HCT116 (cell line): ENCODE data around the gene SYNE2. TPM values are rescaled to one million over a fixed set of nuclear protein-coding genes. Genes with fewer than 3 reads are reported as not detected.

Experiments used
- ATAC-seq: fragments of 200-7000 bp; cut with Tn5 transposase; 2 replicates; pipeline ENCODE4 v1.9.1; 2020; ENCODE audit warnings: mild to moderate bottlenecking, moderate library complexity
- BruUV-seq: library from RNA; stranded (reverse); fragments of 400-500 nt; replicated peaks from 2 replicates; lab custom pipeline; 2021; lab: Mats Ljungman, UMichigan
- CTCF ChIA-PET: fragments of 300-600 bp; sonication (Branson Sonifier 250); formaldehyde crosslinking; loops from one replicate; lab custom pipeline; 2021; ENCODE audit warnings: antibody characterized with exemption; lab: Charles Lee
- POLR2A ChIA-PET: fragments of 300-600, 350-600 bp; sonication (Branson Sonifier 250); formaldehyde crosslinking; loops from one replicate; lab custom pipeline; 2021; ENCODE audit warnings: antibody characterized with exemption; lab: Charles Lee
- RAD21 ChIA-PET, 2 experiments: fragments of 300-600 bp; sonication (Branson Sonifier 250); formaldehyde crosslinking; loops; one replicate each; lab custom pipeline; 2023; ENCODE audit warnings: low total read pairs in 2 of 2; ENCODE audit not compliant: uncharacterized antibody in 2 of 2, unreplicated experiment in 2 of 2, low non-redundant PET in 1 of 2; lab: Charles Lee
- DNase-seq: peaks from one replicate; pipeline ENCODE4 v3.0.0-alpha.2; 2010; ENCODE audit warnings: low read depth, low spot score
- H2AFZ ChIP-seq: fragments of 200-600 bp; shearing (Covaris generic), sonication (generic); 2 replicates; pipeline ENCODE4 v1.6.1; 2017; ENCODE audit warnings: low read depth, mixed run types, mixed read lengths, antibody characterized with exemption, low read length; ENCODE audit not compliant: poor library complexity, severe bottlenecking
- H3K27ac ChIP-seq: 2 replicates; pipeline ENCODE4 v1.5.1; 2012; ENCODE audit warnings: low read depth, low read length
- H3K27me3 ChIP-seq: fragments of 200-600 bp; sonication (generic); 2 replicates; pipeline ENCODE4 v1.6.1; 2016; ENCODE audit warnings: mixed run types, low read length, mixed read lengths; ENCODE audit not compliant: insufficient read depth
- H3K36me3 ChIP-seq, 2 experiments: fragments of 200-500 bp in 1 of 2; fragments of 200-600 bp in 1 of 2; sonication (Bioruptor generic) in 1 of 2; sonication (generic) in 1 of 2; 2 replicates each; pipeline versions ENCODE4 v1.5.1 to v1.6.1; 2014 to 2016; ENCODE audit warnings: low read length in 2 of 2, inconsistent platforms in 1 of 2, mixed read lengths in 1 of 2, mixed run types in 1 of 2; ENCODE audit not compliant: insufficient read depth in 2 of 2, control insufficient read depth in 1 of 2
- H3K4me1 ChIP-seq, 2 experiments: fragments of 200-600 bp in 1 of 2; sonication (generic) in 1 of 2; 2 replicates each; pipeline versions ENCODE4 v1.5.1 to v1.6.1; 2012 to 2017; ENCODE audit warnings: low read length in 2 of 2, inconsistent platforms in 1 of 2, mild to moderate bottlenecking in 1 of 2, mixed read lengths in 1 of 2, mixed run types in 1 of 2, moderate library complexity in 1 of 2; ENCODE audit not compliant: insufficient read depth in 2 of 2, control insufficient read depth in 1 of 2
- H3K4me2 ChIP-seq: fragments of 200-600 bp; sonication (generic); 2 replicates; pipeline ENCODE4 v1.6.1; 2017; ENCODE audit warnings: mixed run types, low read length, mixed read lengths
- H3K4me3 ChIP-seq, 2 experiments: fragments of 200-600 bp in 1 of 2; sonication (generic) in 1 of 2; replicated peaks in 1 of 2; 2 replicates each; pipeline ENCODE4 v1.5.1; 2011 to 2016; ENCODE audit warnings: low read length in 2 of 2, control low read depth in 1 of 2, low read depth in 1 of 2, mild to moderate bottlenecking in 1 of 2, mixed read lengths in 1 of 2, mixed run types in 1 of 2
- H3K79me2 ChIP-seq: fragments of 200-600 bp; sonication (generic); 2 replicates; pipeline ENCODE4 v1.6.1; 2017; ENCODE audit warnings: mild to moderate bottlenecking, mixed run types, low read length, moderate library complexity, mixed read lengths; ENCODE audit not compliant: insufficient read depth
- H3K9ac ChIP-seq: fragments of 200-600 bp; sonication (generic); 2 replicates; pipeline ENCODE4 v1.6.1; 2016; ENCODE audit warnings: low read length, mixed read lengths
- H3K9me2 ChIP-seq: fragments of 200-600 bp; sonication (generic), shearing (Covaris generic); 2 replicates; pipeline ENCODE4 v1.6.1; 2017; ENCODE audit warnings: mixed run types, mild to moderate bottlenecking, moderate library complexity; ENCODE audit not compliant: insufficient read depth
- H3K9me3 ChIP-seq, 2 experiments: fragments of 200-500 bp in 1 of 2; fragments of 200-600 bp in 1 of 2; sonication (Bioruptor generic) in 1 of 2; sonication (generic) in 1 of 2; 2 replicates each; pipeline ENCODE4 v1.6.1; 2014 to 2017; ENCODE audit warnings: low read length in 2 of 2, mixed read lengths in 2 of 2, inconsistent platforms in 1 of 2, low read depth in 1 of 2, mild to moderate bottlenecking in 1 of 2, mixed run types in 1 of 2, moderate library complexity in 1 of 2; ENCODE audit not compliant: control insufficient read depth in 1 of 2, insufficient read depth in 1 of 2
- H4K20me1 ChIP-seq: fragments of 200-600 bp; sonication (generic), shearing (Covaris generic); 2 replicates; pipeline ENCODE4 v1.6.1; 2017; ENCODE audit warnings: mixed run types, mild to moderate bottlenecking, moderate library complexity; ENCODE audit not compliant: insufficient read depth
- CBX3 ChIP-seq: IDR thresholded peaks from 2 replicates; pipeline ENCODE4 v1.6.1; 2012; ENCODE audit warnings: low read depth
- CEBPB ChIP-seq: IDR thresholded peaks from 2 replicates; pipeline ENCODE4 v1.6.1; 2012; ENCODE audit warnings: low read depth
- EGR1 ChIP-seq: IDR thresholded peaks from 2 replicates; pipeline ENCODE4 v1.6.1; 2012; ENCODE audit warnings: low read depth
- EZH2 ChIP-seq: fragments of 200-600 bp; sonication (generic); IDR thresholded peaks from 2 replicates; pipeline ENCODE4 v1.6.1; 2017; ENCODE audit warnings: antibody characterized with exemption, mixed run types
- EZH2phosphoT487 ChIP-seq: fragments of 200-600 bp; IDR thresholded peaks from 2 replicates; pipeline ENCODE4 v1.6.1; 2018; ENCODE audit warnings: antibody characterized with exemption, borderline replicate concordance
- YY1 ChIP-seq: IDR thresholded peaks from 2 replicates; pipeline ENCODE4 v1.6.1; 2011; ENCODE audit warnings: low read length, low read depth, moderate library complexity, mild to moderate bottlenecking; ENCODE audit not compliant: insufficient replicate concordance; ENCODE audit errors: extremely low read depth
- intact Hi-C: fragments of 100-400 bp; cut with micrococcal nuclease; formaldehyde crosslinking; loops from 2 replicates; pipeline ENCODE4 v1.10.0; 2022
- total RNA-seq: library from RNA; stranded (reverse); gene quantifications from one replicate; pipeline ENCODE4 v1.2.1, GENCODE V29; 2021; ENCODE audit not compliant: unreplicated experiment
- TF ChIP-seq, protein P1 (sequence below), 3 experiments: fragments of 200-600 bp in 1 of 3; sonication (generic) in 1 of 3; IDR thresholded peaks in 2 of 3; conservative IDR thresholded peaks in 1 of 3; 2 replicates each; pipeline ENCODE4 v1.5.1; 2012 to 2017; ENCODE audit warnings: low read depth in 2 of 3, low read length in 2 of 3, antibody characterized with exemption in 1 of 3, borderline replicate concordance in 1 of 3, control low read depth in 1 of 3, mild to moderate bottlenecking in 1 of 3, mixed read lengths in 1 of 3, mixed run types in 1 of 3, moderate library complexity in 1 of 3; ENCODE audit not compliant: insufficient read depth in 1 of 3
- TF ChIP-seq, protein P2 (sequence below): IDR thresholded peaks from 2 replicates; pipeline ENCODE4 v1.6.1; 2011; ENCODE audit warnings: mild to moderate bottlenecking, low read length, moderate library complexity; ENCODE audit not compliant: insufficient replicate concordance; ENCODE audit errors: extremely low read depth
- TF ChIP-seq, protein P3 (sequence below): IDR thresholded peaks from 2 replicates; pipeline ENCODE4 v1.6.1; 2012
- TF ChIP-seq, protein P4 (sequence below): IDR thresholded peaks from 2 replicates; pipeline ENCODE4 v1.6.1; 2012; ENCODE audit warnings: low read depth

SYNE2 gene
- total RNA-seq, 1 experiment from 2014 or later: 28.8 TPM

DNA sequence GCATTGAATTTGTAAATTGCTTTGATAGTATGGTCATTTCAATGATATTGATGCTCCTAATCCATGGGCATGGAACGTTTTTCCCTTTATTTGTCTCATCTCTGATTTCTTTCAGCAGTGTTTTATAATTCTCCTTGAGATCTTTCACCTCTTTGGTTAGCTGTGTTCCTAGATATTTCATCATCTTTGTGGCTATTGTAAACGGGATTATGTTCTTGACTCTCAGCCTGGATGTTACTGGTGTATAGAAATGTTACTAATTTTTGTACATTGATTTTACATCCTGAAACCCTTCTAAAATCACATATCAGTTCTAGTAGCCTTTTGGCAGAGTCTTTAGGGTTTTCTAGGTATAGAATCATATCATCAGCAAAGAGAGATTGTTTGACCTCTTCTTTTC lies 52.6 kb downstream of the SYNE2 start (continued):
- TF ChIP-seq, protein P1, sequence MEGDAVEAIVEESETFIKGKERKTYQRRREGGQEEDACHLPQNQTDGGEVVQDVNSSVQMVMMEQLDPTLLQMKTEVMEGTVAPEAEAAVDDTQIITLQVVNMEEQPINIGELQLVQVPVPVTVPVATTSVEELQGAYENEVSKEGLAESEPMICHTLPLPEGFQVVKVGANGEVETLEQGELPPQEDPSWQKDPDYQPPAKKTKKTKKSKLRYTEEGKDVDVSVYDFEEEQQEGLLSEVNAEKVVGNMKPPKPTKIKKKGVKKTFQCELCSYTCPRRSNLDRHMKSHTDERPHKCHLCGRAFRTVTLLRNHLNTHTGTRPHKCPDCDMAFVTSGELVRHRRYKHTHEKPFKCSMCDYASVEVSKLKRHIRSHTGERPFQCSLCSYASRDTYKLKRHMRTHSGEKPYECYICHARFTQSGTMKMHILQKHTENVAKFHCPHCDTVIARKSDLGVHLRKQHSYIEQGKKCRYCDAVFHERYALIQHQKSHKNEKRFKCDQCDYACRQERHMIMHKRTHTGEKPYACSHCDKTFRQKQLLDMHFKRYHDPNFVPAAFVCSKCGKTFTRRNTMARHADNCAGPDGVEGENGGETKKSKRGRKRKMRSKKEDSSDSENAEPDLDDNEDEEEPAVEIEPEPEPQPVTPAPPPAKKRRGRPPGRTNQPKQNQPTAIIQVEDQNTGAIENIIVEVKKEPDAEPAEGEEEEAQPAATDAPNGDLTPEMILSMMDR (IDR thresholded peaks at IDR 0.05 in 2 of 3, conservative IDR thresholded peaks at IDR 0.05 in 1 of 3; ENCODE audit: borderline replicate concordance in 1 of 3, insufficient read depth in 1 of 3, low read depth in 2 of 3, low read length in 2 of 3): no peak
- TF ChIP-seq, protein P2, sequence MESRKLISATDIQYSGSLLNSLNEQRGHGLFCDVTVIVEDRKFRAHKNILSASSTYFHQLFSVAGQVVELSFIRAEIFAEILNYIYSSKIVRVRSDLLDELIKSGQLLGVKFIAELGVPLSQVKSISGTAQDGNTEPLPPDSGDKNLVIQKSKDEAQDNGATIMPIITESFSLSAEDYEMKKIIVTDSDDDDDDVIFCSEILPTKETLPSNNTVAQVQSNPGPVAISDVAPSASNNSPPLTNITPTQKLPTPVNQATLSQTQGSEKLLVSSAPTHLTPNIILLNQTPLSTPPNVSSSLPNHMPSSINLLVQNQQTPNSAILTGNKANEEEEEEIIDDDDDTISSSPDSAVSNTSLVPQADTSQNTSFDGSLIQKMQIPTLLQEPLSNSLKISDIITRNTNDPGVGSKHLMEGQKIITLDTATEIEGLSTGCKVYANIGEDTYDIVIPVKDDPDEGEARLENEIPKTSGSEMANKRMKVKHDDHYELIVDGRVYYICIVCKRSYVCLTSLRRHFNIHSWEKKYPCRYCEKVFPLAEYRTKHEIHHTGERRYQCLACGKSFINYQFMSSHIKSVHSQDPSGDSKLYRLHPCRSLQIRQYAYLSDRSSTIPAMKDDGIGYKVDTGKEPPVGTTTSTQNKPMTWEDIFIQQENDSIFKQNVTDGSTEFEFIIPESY: no peak
- TF ChIP-seq, protein P3, sequence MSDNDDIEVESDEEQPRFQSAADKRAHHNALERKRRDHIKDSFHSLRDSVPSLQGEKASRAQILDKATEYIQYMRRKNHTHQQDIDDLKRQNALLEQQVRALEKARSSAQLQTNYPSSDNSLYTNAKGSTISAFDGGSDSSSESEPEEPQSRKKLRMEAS: no peak

DNA sequence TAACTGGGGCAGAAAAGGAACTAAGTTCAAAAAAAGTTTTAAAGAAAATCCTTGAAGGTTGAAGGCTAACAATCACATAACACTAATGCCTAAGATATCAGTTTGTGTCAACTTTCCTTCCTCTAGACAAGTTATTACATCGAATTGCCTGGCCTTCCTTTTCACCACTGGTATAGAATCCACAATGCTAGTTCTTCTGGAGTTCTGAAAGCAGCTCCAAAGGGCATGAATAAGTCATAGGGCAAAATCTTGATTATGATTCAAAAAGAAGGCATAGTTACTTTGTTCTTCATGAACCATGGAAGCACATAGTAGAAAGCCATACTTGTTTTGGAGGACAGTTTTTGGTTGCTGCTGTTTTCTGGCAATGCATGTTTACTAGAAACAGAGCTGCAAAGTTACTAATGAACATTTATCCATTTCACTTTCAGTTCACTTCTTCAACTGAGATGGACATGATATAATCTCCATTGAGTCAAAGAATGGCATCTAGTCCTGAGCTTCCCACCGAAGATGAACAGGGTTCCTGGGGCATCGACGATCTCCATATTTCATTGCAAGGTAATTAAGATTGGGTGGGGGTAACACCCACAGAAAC lies 56.0 kb downstream of the SYNE2 start:
- H3K27ac ChIP-seq: no peak overlapping the region
- RAD21 ChIA-PET: no interaction called here

More for the DNA sequence above, 56.0 kb downstream of the SYNE2 start:
- no peaks in the 10 kb centered on the region for H3K9me3 ChIP-seq
- CTCF ChIA-PET: no interaction called here
- H3K79me2 ChIP-seq: 0 out of 2 replicates have a peak, but pooled peaks cover 6% of the 10 kb centered on the region
- TF ChIP-seq CEBPB: no peak
- no peak for TF ChIP-seq YY1
- TF ChIP-seq EZH2: no peak
- TF ChIP-seq, protein P4, sequence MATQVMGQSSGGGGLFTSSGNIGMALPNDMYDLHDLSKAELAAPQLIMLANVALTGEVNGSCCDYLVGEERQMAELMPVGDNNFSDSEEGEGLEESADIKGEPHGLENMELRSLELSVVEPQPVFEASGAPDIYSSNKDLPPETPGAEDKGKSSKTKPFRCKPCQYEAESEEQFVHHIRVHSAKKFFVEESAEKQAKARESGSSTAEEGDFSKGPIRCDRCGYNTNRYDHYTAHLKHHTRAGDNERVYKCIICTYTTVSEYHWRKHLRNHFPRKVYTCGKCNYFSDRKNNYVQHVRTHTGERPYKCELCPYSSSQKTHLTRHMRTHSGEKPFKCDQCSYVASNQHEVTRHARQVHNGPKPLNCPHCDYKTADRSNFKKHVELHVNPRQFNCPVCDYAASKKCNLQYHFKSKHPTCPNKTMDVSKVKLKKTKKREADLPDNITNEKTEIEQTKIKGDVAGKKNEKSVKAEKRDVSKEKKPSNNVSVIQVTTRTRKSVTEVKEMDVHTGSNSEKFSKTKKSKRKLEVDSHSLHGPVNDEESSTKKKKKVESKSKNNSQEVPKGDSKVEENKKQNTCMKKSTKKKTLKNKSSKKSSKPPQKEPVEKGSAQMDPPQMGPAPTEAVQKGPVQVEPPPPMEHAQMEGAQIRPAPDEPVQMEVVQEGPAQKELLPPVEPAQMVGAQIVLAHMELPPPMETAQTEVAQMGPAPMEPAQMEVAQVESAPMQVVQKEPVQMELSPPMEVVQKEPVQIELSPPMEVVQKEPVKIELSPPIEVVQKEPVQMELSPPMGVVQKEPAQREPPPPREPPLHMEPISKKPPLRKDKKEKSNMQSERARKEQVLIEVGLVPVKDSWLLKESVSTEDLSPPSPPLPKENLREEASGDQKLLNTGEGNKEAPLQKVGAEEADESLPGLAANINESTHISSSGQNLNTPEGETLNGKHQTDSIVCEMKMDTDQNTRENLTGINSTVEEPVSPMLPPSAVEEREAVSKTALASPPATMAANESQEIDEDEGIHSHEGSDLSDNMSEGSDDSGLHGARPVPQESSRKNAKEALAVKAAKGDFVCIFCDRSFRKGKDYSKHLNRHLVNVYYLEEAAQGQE: no peak
- TF ChIP-seq EZH2phosphoT487: no peak
- TF ChIP-seq EGR1: no peak
- TF ChIP-seq, protein P2: no peak
- TF ChIP-seq CBX3: no peak
- TF ChIP-seq, all 23 proteins: peak for 0
- Histone ChIP-seq H3K9ac (no peak overlapping the region), H3K27me3 (no peaks in the 10 kb centered on the region), H2AFZ (no peak overlapping the region), H3K9me2 (no peaks in the 10 kb centered on the region), H3K4me1 (no peaks in the 10 kb centered on the region), H4K20me1 (no peaks in the 10 kb centered on the region), H3K4me2 (0 out of 2 replicates have a peak overlapping the region, but pooled peaks have one; percentile 1), H3K4me3 (no peak overlapping the region), H3K36me3 (no peaks in the 10 kb centered on the region)
- ATAC-seq (no peak), DNase-seq (no peak)
- BruUV-seq: no TSS peak
- intact Hi-C loops: no loop called here
- POLR2A ChIA-PET: no interaction called here
